ENCODE results near the gene NCK2. TPM values are rescaled to one million over a fixed set of nuclear protein-coding genes. Genes with fewer than 3 reads are reported as not detected.
A peak's percentile ranks its signal among the peaks of the same experiment; 100 is the strongest.

NCK2 gene
- total RNA-seq, 3 donors from 2014 or later: 52.2 to 66.4 (median 57.6) TPM

DNA sequence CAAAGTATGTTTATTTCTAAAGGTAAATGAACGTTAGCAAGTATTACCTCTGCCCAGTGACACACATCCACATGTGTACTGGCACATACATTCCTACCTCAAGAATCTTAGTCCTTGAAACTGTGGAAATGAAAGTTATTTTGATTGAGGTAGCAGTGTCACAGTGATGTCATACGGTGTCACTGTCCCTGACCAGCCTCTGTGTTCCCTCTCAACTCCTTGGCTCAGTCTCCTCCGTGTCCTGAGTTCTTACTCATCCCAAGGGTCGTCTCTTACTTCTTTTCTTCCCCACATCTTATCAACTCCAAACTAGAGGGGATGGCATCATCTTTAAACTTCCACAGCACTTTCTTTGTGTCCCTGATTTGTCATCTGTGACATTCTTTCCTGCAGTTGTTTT, 3.3 kb downstream of the NCK2 start:
- no peak for ATAC-seq
- intact Hi-C loops (cut with DNase I, micrococcal nuclease): no loop called here

DNA sequence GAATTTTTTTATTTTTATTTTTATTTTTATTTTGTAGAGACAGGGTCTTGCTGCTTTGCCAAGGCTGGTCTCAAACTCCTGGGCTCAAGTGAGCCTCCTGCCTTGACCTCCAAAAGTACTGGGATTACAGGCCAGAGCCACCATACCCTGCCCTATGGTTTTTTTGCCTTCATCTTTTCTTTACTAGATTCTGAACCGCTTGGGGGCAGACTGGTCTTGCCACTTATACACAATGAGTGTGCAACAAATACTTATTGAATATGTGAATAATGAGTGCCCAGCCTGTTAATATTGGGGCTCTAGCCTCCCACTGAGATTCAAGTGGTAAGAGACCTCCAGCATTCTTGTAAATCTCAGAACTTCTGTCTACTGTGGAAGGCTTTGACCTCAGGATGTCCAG, 3.9 kb downstream of the NCK2 start:
- TF ChIP-seq, protein P1, sequence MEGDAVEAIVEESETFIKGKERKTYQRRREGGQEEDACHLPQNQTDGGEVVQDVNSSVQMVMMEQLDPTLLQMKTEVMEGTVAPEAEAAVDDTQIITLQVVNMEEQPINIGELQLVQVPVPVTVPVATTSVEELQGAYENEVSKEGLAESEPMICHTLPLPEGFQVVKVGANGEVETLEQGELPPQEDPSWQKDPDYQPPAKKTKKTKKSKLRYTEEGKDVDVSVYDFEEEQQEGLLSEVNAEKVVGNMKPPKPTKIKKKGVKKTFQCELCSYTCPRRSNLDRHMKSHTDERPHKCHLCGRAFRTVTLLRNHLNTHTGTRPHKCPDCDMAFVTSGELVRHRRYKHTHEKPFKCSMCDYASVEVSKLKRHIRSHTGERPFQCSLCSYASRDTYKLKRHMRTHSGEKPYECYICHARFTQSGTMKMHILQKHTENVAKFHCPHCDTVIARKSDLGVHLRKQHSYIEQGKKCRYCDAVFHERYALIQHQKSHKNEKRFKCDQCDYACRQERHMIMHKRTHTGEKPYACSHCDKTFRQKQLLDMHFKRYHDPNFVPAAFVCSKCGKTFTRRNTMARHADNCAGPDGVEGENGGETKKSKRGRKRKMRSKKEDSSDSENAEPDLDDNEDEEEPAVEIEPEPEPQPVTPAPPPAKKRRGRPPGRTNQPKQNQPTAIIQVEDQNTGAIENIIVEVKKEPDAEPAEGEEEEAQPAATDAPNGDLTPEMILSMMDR (IDR thresholded peaks at IDR 0.05): no peak
- H3K36me3 ChIP-seq (ENCODE audit: low read depth): no peaks in the 10 kb centered on the region
- intact Hi-C loops (cut with DNase I, micrococcal nuclease): no loop called here
- DNase-seq (peak in 1 of 3 donors; percentile 40), ATAC-seq (no peak)
- H3K9me3 ChIP-seq: no peaks in the 10 kb centered on the region
- H3K4me3 ChIP-seq: no peak overlapping the region
- H3K4me1 ChIP-seq (ENCODE audit: low read depth): peaks cover 22% of the 10 kb centered on the region

More for the DNA sequence above, 3.3 kb downstream of the NCK2 start:
- no peak for DNase-seq
- Histone ChIP-seq H3K4me1 (ENCODE audit: low read depth) (peaks cover 19% of the 10 kb centered on the region), H3K9me3 (no peaks in the 10 kb centered on the region), H3K36me3 (ENCODE audit: low read depth) (no peaks in the 10 kb centered on the region), H3K4me3 (no peak overlapping the region)
- TF ChIP-seq, protein P1 (IDR thresholded peaks at IDR 0.05): no peak

DNA sequence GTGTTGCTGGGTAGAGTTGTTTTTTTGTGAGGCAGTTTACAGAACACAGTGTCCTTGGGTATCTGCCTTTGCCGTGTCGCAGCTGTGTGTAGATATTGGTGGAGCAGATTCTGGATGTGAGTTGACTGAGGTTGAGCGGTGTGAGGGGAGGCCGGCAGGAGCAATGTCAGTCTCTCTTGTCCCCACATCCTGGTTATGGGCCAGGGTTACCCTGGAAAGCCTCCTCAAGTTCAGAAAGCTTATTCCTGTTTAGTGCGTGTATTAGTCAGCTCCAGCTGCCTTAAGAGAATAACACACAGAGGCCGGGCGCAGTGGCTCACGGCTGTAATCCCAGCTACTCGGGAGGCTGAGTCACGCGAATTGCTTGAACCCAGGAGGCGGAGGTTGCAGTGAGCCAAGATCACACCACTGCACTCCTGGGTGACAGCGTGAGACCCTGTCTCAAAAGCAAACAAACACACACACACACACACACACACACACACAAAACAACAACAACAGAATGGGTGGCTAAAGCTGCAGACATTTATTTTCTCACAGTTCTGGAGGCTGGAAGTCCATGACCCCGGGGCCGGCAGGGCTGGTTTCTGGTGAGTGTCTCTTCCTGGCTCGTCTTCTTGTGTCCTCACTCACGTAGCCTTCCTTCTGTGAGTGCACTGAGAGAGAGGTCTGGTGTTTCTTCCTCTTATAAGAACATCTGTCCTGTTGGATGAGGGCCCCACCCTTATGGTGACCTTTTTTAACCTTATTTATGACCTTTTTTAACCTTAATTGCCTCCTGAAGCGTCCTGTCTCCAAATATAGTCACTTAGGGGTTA, 5.1 kb downstream of the NCK2 start:
- TF ChIP-seq, protein P1 (IDR thresholded peaks at IDR 0.05): no peak
- no peak for ATAC-seq
- peaks cover 18% of the 10 kb centered on the region for H3K4me1 ChIP-seq (ENCODE audit: low read depth)
- no peak overlapping the region for H3K4me3 ChIP-seq
- DNase-seq: no peak
- H3K9me3 ChIP-seq: no peaks in the 10 kb centered on the region
- no peaks in the 10 kb centered on the region for H3K36me3 ChIP-seq (ENCODE audit: low read depth)
- intact Hi-C loops (cut with DNase I, micrococcal nuclease): no loop called here

DNA sequence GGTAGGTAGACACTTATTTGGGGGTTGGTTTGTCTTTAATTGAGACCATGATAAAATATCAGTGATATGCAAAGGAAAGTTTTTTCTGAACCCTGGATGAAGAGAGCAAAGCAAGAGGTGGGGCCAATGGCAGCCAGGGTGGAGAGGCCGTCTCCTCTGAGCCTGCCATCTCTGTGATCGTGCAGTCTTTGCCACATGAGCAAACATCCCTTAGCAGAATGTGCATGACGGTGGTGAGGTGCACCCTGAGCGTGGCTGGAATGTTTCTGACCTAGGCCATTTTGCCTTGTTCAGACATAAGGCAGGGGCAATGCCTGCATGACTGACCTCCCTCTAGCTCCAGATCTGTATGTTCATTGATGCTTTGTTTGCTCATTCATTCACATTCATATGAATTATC, 6.0 kb downstream of the NCK2 start:
- ATAC-seq: no peak
- no peak overlapping the region for H3K4me3 ChIP-seq
- H3K36me3 ChIP-seq (ENCODE audit: low read depth): no peaks in the 10 kb centered on the region
- intact Hi-C loops (cut with DNase I, micrococcal nuclease): no loop called here
- no peak for DNase-seq
- H3K4me1 ChIP-seq (ENCODE audit: low read depth): peaks cover 18% of the 10 kb centered on the region
- no peaks in the 10 kb centered on the region for H3K9me3 ChIP-seq
- TF ChIP-seq, protein P1 (IDR thresholded peaks at IDR 0.05): no peak

DNA sequence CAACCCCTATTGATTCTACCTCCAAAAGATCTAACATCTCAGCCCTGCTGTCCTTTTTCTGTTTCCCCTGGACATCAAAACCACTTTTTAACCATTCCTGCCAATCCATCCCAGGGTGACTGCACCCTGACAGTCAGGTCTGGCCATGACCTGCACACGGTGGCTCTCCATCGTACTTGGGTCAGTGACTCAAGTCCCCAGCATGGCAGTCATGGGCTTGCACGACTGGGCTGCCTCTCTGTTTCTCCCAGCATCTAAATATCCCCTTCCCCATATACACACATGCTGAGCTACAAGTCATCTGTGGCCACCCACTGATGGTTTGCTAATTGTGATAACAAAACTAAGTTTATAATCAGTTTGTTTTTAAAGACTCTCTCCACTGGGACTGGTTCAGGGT, 6.6 kb downstream of the NCK2 start:
- Histone ChIP-seq H3K36me3 (ENCODE audit: low read depth) (no peaks in the 10 kb centered on the region), H3K4me1 (ENCODE audit: low read depth) (peaks cover 16% of the 10 kb centered on the region), H3K4me3 (no peak overlapping the region), H3K9me3 (no peaks in the 10 kb centered on the region)
- TF ChIP-seq, protein P1 (IDR thresholded peaks at IDR 0.05): no peak
- intact Hi-C loops (cut with DNase I, micrococcal nuclease): no loop called here
- DNase-seq: no peak
- no peak for ATAC-seq
